Measurements from ENCODE around the gene EDIL3.
"Not testable (repeated sequence)": the region's sequence is repeated elsewhere in the genome, so short reads cannot be mapped to it uniquely, and the experiment has no call there.

EDIL3 gene

GRCh38 chr5:84184857-84185256 is 199.8 kb downstream of the EDIL3 start:
- H3K27ac Mint-ChIP-seq, result no peak overlapping the region
- DNase-seq (no peak), ATAC-seq (replicated peaks) (no peak)
- H3K36me3 Mint-ChIP-seq, result no peaks in the 10 kb centered on the region
- no peaks in the 10 kb centered on the region for H3K9me3 Mint-ChIP-seq
- no peaks in the 10 kb centered on the region for H3K4me1 Mint-ChIP-seq
- no peak overlapping the region for H3K4me3 Mint-ChIP-seq
- H3K27me3 Mint-ChIP-seq, result no peaks in the 10 kb centered on the region

- H3K27me3 Mint-ChIP-seq, result no peaks in the 10 kb centered on the region
- H3K4me3 Mint-ChIP-seq, result no peak overlapping the region
- H3K4me1 Mint-ChIP-seq, result no peaks in the 10 kb centered on the region
- DNase-seq, result no peak
- no peak overlapping the region for H3K27ac Mint-ChIP-seq
- no peaks in the 10 kb centered on the region for H3K36me3 Mint-ChIP-seq
- ATAC-seq (replicated peaks), result no peak
- no peaks in the 10 kb centered on the region for H3K9me3 Mint-ChIP-seq
Measured at GRCh38 chr5:84181093-84181492, 203.6 kb downstream of the EDIL3 start.

DNA sequence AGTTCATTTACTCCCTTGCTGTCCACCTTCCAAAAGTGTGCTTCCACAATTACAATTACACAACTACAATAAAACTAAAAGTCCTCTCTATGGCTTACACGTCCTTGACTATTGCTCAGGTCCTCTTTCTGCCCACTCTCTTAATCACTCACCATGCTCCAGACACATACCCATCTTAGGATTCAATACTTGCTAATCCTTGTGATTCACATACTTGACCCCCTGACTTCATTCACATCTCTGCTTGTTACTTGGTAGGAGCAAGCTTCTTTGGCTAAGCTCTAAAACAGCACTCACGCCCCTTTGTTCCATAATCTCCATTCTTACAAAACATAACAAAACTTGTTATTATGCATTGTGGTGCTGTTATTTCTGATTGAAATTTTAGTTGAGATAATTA is 215.8 kb downstream of the EDIL3 start:
- Mint-ChIP-seq H3K27ac (no peak overlapping the region), H3K4me1 (no peaks in the 10 kb centered on the region), H3K36me3 (no peaks in the 10 kb centered on the region), H3K27me3 (no peaks in the 10 kb centered on the region), H3K9me3 (peaks cover 0 to 4% of the 10 kb centered on the region in 2 donors), H3K4me3 (no peak overlapping the region)
- DNase-seq (no peak), ATAC-seq (replicated peaks) (no peak)

- H3K36me3 Mint-ChIP-seq, result no peaks in the 10 kb centered on the region
- no peak overlapping the region for H3K27ac Mint-ChIP-seq
- no peaks in the 10 kb centered on the region for H3K4me1 Mint-ChIP-seq
- H3K27me3 Mint-ChIP-seq, result no peaks in the 10 kb centered on the region
- ATAC-seq (replicated peaks), result no peak
- no peak overlapping the region for H3K4me3 Mint-ChIP-seq
- DNase-seq, result no peak
- H3K9me3 Mint-ChIP-seq, result peaks cover 3 to 5% of the 10 kb centered on the region in 2 donors
Measured at GRCh38 chr5:84163671-84164070, 221.0 kb downstream of the EDIL3 start.

DNA sequence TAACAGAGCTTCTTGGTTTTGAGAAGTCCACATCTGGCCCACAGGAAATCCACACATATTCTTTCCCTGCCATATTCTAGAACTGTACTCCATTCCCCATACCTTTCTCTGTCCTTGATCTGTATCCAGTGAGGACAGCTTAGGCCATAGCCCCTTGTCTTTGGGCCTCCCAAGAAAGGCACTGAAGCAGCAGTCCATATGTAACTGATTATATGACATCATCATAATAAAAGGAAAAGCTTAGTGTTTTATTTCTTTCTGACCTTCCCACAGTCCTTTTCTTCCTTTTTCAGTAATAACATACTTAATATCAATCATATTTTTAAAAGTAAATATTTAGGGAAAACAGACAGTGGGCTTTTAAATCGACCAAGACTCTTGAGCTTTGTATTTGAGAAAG is 222.0 kb downstream of the EDIL3 start:
- Mint-ChIP-seq H3K27me3 (no peaks in the 10 kb centered on the region), H3K27ac (no peak overlapping the region), H3K4me1 (no peaks in the 10 kb centered on the region), H3K36me3 (no peaks in the 10 kb centered on the region), H3K4me3 (no peak overlapping the region), H3K9me3 (peaks cover 3 to 5% of the 10 kb centered on the region in 2 donors)
- no peak for DNase-seq
- no peak for ATAC-seq (replicated peaks)

DNA sequence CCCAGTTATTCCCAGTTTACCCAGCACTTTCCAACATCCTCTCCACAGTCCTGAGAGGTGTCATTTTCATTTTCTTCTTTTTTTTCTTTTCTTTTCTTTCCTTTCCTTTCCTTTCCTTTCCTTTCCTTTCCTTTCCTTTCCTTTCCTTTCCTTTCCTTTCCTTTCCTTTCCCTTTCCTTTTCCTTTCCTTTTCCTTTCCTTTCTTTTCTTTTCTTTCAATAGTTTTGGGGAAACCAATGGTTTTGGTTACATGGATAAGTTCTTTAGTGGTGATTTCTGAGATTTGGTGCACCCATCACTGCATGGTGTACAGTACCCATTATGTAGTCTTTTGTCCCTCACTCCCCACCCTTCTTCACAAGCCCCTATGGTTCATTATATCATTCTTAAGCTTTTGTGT is 224.0 kb downstream of the EDIL3 start:
- not testable (repeated sequence) for H3K9me3 Mint-ChIP-seq; DNase-seq; H3K27me3 Mint-ChIP-seq; H3K4me3 Mint-ChIP-seq; H3K36me3 Mint-ChIP-seq; ATAC-seq (replicated peaks); H3K27ac Mint-ChIP-seq; H3K4me1 Mint-ChIP-seq

GRCh38 chr5:84149094-84149493 is 235.6 kb downstream of the EDIL3 start:
- DNase-seq (no peak), ATAC-seq (replicated peaks) (peak in 1 of 2 donors; percentile 25)
- H3K9me3 Mint-ChIP-seq, result peaks cover 0 to 1% of the 10 kb centered on the region in 2 donors
- no peaks in the 10 kb centered on the region for H3K36me3 Mint-ChIP-seq
- H3K4me1 Mint-ChIP-seq, result no peaks in the 10 kb centered on the region
- no peak overlapping the region for H3K4me3 Mint-ChIP-seq
- no peaks in the 10 kb centered on the region for H3K27me3 Mint-ChIP-seq
- H3K27ac Mint-ChIP-seq, result no peak overlapping the region

DNA sequence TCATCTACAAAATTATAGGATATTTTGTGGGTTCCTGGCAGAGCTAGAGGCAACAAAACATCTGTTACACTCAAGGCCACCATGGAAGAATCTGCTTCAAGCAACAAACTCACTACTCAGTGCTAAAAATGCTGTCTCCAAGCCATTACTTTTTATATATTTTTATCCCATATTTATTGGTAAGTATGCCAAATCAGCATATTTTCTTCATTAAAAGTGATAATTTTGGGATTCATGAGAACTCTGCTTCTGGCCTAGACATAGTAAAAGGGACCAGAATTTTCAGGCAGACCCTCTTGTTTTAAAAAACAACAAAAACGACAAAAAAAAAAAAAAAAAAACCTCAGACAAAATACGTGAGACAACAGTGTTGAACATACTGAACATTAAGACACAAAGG is 236.0 kb downstream of the EDIL3 start:
- peaks cover 0 to 1% of the 10 kb centered on the region in 2 donors for H3K9me3 Mint-ChIP-seq
- DNase-seq (no peak), ATAC-seq (replicated peaks) (no peak)
- H3K4me1 Mint-ChIP-seq, result no peaks in the 10 kb centered on the region
- H3K27me3 Mint-ChIP-seq, result no peaks in the 10 kb centered on the region
- no peak overlapping the region for H3K4me3 Mint-ChIP-seq
- H3K36me3 Mint-ChIP-seq, result no peaks in the 10 kb centered on the region
- H3K27ac Mint-ChIP-seq, result no peak overlapping the region

DNA sequence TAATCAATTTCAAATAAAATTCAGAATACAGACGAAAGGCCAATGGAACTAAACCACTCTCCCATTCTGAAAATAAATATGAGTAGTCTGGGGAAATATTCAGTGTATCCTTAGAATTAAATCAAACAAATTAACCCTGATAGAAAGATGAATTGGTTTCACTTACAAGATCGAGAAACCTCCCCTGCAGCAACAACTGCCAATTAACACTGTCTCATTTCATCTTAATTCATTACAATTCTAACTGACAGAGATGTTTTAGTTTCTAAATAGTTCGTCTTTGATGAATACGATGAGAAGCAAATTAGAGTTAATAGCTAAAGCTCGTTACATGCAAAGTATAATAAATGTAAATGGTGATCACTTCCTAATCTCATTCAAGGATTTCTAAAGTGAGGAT is 247.1 kb downstream of the EDIL3 start:
- Mint-ChIP-seq H3K4me1 (no peaks in the 10 kb centered on the region), H3K9me3 (no peaks in the 10 kb centered on the region), H3K27ac (no peak overlapping the region), H3K27me3 (no peaks in the 10 kb centered on the region), H3K36me3 (no peaks in the 10 kb centered on the region), H3K4me3 (no peak overlapping the region)
- ATAC-seq (replicated peaks), result no peak
- DNase-seq, result no peak

DNA sequence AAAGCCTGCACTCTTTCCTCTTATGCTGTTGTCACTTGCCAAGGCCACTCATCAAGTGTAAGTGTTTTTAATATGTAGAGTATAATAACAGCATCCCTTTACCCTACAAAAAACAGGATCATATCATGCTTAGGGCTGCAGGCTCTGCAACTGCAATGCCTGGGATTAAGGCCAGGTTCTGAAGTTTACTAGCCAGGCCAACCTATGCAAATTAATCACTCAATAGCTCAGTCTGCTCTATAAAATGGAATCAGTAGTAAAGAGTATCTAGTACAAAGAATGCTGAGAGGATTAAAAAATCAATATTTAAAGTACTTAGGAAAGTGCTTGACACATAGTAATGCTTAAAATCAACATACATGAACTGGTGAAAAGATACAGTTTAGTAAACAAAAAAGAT is 253.3 kb downstream of the EDIL3 start:
- H3K27me3 Mint-ChIP-seq, result no peaks in the 10 kb centered on the region
- ATAC-seq (replicated peaks), result no peak

DNA sequence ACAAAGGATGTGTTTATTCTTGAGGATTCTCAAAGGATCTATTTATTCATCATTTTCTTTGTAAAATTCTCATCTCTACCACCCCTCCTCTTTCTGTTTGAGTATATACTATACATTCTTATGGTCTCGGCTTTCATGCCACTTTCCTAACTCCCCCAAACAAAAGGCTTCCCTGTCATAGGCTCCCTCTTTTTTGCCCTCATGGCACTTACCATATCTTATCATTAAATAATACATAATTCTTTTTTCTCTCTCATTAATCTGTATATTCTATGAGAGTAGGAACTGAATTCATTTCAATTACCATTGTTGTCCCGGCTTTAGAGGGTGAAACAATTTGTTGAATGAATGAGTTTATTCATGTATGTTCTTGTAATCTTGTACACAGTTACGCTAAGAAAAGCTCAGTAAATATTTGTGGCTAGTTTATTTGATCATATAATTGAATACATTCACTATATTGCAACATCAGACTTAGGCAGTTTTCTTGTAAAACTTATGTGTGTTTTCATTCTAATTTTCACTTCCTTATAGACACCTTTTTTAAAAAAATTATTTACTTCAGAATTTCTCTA is 254.6 kb downstream of the EDIL3 start:
- no peak overlapping the region for H3K27ac Mint-ChIP-seq
- H3K9me3 Mint-ChIP-seq, result no peaks in the 10 kb centered on the region
- H3K36me3 Mint-ChIP-seq, result no peaks in the 10 kb centered on the region
- ATAC-seq (replicated peaks) (no peak), DNase-seq (no peak)
- no peaks in the 10 kb centered on the region for H3K27me3 Mint-ChIP-seq
- H3K4me3 Mint-ChIP-seq, result no peak overlapping the region
- no peaks in the 10 kb centered on the region for H3K4me1 Mint-ChIP-seq

More for the DNA sequence above, 253.3 kb downstream of the EDIL3 start:
- H3K9me3 Mint-ChIP-seq, result no peaks in the 10 kb centered on the region
- no peaks in the 10 kb centered on the region for H3K36me3 Mint-ChIP-seq
- H3K4me1 Mint-ChIP-seq, result no peaks in the 10 kb centered on the region
- DNase-seq, result no peak
- H3K4me3 Mint-ChIP-seq, result no peak overlapping the region
- no peak overlapping the region for H3K27ac Mint-ChIP-seq

- Mint-ChIP-seq H3K4me1 (no peaks in the 10 kb centered on the region), H3K36me3 (no peaks in the 10 kb centered on the region), H3K9me3 (no peaks in the 10 kb centered on the region), H3K4me3 (no peak overlapping the region), H3K27ac (no peak overlapping the region), H3K27me3 (no peaks in the 10 kb centered on the region)
- DNase-seq (no peak), ATAC-seq (replicated peaks) (no peak)
Measured at GRCh38 chr5:84125216-84125615, 259.5 kb downstream of the EDIL3 start.

- Mint-ChIP-seq H3K4me1 (no peaks in the 10 kb centered on the region), H3K36me3 (no peaks in the 10 kb centered on the region), H3K9me3 (no peaks in the 10 kb centered on the region), H3K27ac (no peak overlapping the region), H3K27me3 (no peaks in the 10 kb centered on the region), H3K4me3 (no peak overlapping the region)
- no peak for DNase-seq
- no peak for ATAC-seq (replicated peaks)
Measured at GRCh38 chr5:84119252-84119651, 265.4 kb downstream of the EDIL3 start.

DNA sequence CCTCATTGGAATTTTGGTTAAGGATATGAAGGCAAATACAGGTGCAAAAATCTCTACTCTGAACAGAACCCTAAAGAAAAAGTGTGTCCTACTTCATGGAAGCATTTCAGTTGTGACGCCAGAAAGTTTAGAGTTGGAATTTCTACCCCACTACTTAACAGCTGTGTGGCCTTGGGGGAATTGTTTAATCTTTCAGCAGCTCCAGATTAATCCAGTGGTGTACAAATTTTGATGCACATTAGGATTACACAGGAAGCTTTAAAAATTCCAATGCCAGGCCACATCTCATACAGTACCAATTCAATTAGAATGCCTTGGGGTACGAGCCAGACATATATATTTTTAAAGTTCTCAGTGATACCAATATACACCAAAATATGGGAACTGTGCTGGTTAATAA is 266.1 kb downstream of the EDIL3 start:
- H3K4me1 Mint-ChIP-seq, result no peaks in the 10 kb centered on the region
- no peaks in the 10 kb centered on the region for H3K36me3 Mint-ChIP-seq
- H3K9me3 Mint-ChIP-seq, result no peaks in the 10 kb centered on the region
- no peak overlapping the region for H3K4me3 Mint-ChIP-seq
- DNase-seq, result no peak
- no peaks in the 10 kb centered on the region for H3K27me3 Mint-ChIP-seq
- ATAC-seq (replicated peaks), result no peak
- no peak overlapping the region for H3K27ac Mint-ChIP-seq

- H3K27ac Mint-ChIP-seq, result no peak overlapping the region
- no peaks in the 10 kb centered on the region for H3K27me3 Mint-ChIP-seq
- no peaks in the 10 kb centered on the region for H3K4me1 Mint-ChIP-seq
- no peak overlapping the region for H3K4me3 Mint-ChIP-seq
- DNase-seq (no peak), ATAC-seq (replicated peaks) (no peak)
- no peaks in the 10 kb centered on the region for H3K9me3 Mint-ChIP-seq
- no peaks in the 10 kb centered on the region for H3K36me3 Mint-ChIP-seq
Measured at GRCh38 chr5:84115727-84116126, 269.0 kb downstream of the EDIL3 start.

Data from stimulated activated naive B cell treated with anti-CD40 and anti-IgM and Interleukin-4, amounts not matched to agents 10 μg/mL and 1 μg/mL and 100 μg/mL, for 72 hours (primary cell).